MV-4-11 (cell line): ENCODE results near the gene KRCC1.
"Not testable (repeated sequence)": the region's sequence is repeated elsewhere in the genome, so short reads cannot be mapped to it uniquely, and the experiment has no call there.

Source experiments
- DNase-seq: peaks from one replicate; lab custom pipeline; 2025; lab: John Stamatoyannopoulos, UW

The KRCC1 gene

DNA sequence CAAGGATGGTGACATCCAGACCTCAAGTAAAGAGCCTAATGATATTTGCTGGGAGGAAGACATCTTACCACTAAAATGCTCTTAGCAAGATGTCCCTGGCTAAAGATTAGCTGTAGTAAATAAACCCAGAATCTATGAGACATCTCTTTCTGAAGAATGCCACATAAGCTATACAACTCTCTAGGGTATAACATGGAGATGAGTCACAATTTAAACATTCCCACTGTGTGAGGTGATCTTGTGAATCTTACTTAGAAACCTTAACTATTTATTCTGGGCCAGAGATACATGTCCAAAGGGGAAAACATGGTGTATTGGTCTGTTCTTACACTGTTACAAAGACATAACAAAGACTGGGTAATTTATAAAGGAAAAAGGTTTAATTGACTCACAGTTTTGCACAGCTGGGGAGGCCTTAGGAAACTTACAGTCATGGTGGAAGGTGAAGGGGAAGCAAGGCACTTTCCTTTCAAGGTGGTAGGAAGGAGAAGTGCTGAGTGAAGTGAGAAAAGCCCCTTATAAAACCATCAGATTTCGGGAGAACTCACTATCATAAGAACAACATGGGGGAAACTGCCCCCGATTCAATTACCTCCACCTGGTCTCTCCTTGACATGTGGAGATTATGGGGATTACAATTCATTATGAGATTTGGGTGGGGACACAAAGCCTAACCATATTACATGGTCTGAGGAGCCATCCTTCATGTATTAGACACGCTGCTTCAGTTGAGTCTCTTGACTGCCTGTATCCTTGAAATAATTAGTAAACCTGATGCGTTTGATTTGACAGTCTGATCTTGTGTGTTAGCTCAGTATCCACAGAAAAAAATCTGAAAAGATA lies 17.1 kb downstream of the KRCC1 start:
- no peak for DNase-seq

DNA sequence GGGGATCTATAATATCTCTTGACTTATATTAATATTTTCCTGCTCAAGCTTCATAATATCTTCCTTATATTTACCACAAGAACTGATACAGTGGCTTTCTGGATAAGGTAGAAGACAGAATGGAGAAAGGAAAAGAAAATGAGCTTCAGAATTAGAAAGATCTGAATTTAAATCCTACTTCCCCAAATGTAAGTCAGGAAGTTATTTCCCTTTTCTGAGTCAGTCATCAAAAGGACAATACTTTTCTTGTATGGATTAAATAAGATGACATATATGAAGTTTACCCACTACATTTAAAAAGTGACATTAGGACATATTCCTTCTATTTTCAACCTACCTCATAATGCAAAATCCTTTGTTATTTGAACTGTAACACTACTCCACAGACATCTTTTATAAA lies 19.0 kb downstream of the KRCC1 start:
- peak; percentile 66 for DNase-seq

DNA sequence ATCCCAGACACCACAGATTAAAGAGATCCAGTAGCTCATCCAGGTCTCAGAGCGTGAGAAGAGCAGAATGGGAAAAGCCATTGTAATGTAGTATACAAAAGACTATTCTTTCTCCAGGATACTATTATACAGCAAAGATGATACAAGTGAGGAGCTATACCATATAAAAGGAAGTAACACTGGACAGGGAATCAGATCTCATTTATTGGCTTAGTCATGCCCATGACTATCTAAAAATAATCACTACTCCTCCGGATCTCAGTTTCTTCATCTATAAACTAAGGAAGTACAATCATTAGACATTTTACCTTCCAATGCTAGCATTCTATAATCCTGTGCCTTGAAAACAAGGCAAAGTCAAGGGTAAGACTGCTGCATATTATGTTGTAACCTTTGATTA lies 19.4 kb downstream of the KRCC1 start:
- no peak for DNase-seq

DNA sequence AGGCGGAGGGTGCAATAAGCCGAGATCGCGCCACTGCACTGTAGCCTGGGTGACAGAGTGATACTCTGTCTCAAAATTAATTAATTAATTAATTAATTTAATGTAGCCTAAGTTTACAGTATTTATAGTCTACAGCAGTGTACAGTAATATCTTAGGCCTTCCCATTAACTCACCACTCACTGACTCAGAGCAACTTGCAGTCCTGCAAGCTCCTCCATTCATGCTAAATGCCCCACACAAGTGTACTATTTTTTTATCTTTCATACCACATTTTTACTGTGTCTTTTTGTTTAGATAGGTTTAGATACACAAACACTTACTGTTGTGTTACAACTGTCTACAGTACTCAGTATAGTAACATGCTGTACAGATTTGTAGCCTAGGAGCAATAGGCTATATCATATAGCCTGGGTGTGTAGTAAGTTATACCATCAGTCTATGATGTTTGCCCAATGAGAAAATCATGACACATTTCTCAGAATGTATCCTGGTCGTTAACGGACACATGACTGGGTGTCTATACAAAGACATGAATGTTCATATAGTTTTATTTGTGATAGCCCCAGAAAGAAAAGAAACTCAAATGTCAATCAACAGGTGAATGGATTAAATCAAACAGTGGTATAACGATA lies 23.4 kb downstream of the KRCC1 start:
- DNase-seq = no peak

DNA sequence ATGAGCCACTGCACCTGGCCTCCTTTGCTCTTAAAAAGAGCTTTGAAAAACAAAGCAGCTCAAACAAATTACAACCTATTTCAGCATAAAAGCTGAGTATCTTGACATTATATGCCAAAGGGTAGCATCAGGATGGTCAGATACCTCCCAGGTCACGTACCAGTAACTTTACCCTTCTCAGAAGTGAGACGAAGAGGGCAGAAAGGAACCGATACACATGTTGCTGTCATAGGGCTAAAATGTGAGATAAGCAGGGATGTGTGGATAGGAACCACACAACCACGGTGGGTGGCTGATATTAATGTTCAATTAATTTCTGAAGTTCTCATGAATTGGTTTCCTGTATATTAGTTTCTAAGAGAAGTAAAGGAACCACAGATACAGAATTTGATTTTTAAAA lies 26.7 kb downstream of the KRCC1 start:
- no peak for DNase-seq

DNA sequence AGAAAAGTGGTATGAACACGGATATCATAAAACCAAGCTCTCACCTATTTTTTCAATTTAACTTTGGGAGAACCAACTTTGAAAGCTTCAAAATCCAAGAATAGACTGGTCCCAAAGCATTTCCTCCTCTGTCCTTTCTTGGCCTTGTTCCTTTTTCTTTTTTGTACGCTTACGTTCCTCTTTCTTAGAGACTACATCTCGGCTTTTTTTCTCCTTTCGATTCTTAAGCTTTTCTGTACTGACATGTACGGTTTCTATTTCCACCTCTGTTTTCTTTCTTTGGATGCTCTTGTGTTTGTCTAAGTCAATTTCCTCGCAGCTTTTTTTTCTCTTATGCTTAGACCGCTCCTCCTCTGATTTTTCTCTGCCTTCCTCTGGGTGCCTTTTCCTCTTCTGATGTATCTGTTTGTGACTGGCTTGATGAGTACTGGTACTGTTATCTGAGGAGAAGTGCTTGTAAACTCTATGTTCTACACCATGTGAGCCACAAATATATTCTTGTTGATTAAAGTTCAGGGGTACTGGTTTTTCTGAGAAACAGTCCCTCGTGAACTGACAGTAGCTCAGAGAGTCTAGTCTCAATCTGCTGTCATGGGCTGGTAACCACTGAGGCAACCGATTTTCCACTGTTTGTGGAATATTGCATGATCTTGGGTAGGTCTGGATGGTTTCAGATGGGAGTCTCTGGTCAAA lies 27.7 kb downstream of the KRCC1 start:
- peak; percentile 64 for DNase-seq

DNA sequence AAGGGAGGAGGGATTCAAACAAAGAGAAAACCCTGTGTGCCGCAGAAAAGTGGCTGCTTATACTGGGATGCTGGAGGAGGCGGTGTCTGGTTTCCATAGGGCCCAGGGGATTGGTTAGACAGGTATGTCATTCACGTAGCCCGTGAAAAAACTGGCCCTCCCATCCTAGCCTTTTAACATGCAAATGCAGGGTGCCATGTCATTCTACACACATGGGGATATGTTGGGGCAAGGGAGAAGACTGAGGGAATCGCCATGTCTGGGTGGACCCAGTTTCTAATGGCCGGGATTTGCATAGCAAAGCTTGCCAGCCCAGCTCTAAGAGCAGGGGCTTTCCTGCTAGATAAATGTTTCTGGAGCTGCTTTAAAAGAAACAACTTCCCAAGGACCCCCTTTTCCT lies 31.1 kb downstream of the KRCC1 start:
- DNase-seq = no peak

DNA sequence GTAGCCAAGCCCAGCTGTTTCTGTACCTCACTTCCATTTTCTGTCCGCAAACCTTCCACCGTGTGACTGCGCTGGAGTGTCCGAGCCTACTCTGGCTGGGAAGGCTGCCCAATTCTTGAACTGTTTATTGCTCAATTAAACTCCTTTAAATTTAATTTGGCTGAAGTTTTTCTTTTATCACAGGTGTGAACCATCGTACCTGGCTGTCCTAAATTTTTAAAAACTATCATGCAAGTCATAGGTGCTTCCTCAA lies 33.0 kb downstream of the KRCC1 start:
- no peak for DNase-seq

DNA sequence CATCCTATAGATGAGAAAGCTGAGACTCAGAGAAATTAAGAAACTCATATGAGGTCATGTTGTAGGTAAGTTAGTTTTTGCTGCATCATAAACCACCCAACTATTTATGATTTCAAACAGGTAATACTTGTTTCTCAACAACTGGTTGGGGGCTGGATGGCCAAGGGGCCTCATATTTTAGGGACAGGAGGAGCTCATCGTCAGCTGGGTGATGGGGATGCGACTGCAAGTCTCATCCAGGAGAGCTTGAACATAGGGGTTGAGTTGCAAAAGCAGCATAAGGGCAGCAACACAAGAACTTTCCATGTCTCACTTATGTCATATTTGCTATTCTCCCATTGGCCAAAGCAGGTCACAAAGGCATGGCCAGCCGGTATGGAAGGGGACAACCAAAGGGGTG lies 35.6 kb downstream of the KRCC1 start:
- DNase-seq = no peak

DNA sequence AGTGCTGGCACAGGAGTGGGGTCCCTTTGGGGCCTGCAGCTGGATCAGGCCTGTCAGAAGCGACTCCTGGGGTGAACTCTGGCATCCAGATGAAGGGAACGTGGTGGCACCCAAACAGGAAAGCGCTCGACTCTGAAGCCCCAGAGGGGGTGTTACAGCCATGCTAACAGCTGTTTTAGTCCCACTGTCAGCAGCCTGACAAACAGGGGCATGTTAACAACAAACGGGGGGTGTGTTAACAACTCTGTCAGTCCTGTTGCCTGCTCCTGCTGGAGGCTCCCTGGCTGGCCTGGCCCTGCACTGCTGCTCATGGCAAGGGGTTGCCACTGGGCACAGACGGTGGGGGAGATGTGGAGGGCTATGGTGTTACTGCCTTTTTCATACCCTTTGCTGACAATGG lies 36.7 kb downstream of the KRCC1 start:
- no peak for DNase-seq

DNA sequence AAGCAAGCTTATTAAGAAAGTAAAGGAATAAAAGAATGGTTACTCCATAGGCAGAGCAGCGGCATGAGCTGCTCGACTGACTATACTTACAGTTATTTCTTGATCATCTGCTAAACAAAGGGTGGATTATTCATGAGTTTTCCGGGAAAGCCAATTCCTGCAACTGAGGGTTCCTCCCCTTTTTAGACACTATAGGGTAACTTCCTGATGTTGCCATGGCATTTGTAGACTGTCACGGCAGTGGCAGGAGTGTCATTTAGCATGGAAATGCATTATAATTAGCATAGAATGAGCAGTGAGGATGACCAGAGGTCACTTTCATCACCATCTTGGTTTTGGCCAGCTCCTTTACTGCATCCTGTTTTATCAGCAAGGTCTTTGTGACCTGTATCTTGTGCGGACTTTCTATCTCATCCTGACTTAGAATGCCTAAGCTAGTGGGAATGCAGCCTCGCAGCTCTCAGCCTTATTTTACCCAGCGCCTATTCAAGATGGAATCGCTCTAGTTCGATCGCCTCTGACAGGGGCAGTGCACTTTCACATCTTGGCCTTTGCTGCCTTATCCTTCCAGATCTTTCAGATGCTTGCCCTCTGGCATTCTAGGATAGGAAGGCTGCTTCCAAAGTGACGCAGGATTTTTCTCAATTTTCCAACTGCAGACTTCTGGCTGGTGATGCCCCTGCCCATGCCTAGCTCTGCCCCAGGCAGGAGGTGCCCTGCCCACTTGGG lies 37.3 kb downstream of the KRCC1 start:
- not testable (repeated sequence) for DNase-seq

DNA sequence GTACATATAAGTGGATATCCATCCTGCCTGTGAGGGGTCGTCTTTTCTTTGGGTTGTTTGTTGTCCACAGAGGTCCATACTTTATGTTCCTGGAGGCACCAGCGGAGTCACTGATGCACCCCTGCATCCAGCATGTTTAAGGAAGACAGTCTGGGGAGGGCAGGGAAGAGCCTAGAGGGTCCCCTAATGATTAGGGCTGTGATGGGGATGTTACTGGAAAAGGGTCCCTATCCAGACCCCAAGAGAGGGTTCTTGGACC lies 37.9 kb downstream of the KRCC1 start:
- not testable (repeated sequence) for DNase-seq

DNA sequence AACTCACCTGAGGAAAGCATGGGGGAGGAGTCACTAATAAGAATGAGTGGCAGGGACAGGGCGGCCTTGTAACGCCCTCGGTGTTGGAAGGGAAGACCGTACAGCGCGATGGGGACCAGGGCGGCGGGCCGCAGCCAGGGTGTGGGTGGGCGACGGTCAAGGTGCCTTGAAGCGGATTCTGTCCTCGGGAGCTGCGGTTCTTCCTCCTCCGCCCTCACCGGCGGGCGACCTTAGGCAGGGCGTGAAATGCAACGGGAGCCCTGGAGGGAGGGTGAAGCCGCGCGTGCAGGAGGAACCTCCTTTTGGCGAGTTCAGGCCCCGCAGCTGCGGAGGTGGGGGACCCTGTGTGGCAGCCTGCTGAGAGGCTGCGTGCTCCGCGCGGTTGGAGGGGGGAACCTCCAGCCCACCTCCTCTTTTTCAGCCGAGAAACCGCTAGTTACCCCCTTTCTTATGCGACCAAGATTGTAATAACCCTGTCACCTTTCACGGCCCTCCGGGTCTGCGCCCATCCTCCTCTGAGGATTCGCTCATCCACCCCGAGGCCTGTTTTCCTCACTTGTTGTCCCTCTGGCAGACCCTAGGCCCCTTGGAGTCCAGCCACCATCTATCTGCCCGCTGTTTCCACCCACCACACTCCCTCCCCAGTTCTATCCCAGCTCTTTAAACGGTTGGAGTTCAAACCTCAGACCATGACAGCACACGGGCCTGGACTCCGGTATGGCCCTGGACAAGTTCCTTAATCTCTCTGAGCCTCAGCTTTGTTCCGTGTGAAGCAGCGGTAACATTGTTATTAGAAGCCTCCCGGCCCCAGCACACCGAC lies 38.4 kb downstream of the KRCC1 start:
- peak; percentile 64 for DNase-seq

DNA sequence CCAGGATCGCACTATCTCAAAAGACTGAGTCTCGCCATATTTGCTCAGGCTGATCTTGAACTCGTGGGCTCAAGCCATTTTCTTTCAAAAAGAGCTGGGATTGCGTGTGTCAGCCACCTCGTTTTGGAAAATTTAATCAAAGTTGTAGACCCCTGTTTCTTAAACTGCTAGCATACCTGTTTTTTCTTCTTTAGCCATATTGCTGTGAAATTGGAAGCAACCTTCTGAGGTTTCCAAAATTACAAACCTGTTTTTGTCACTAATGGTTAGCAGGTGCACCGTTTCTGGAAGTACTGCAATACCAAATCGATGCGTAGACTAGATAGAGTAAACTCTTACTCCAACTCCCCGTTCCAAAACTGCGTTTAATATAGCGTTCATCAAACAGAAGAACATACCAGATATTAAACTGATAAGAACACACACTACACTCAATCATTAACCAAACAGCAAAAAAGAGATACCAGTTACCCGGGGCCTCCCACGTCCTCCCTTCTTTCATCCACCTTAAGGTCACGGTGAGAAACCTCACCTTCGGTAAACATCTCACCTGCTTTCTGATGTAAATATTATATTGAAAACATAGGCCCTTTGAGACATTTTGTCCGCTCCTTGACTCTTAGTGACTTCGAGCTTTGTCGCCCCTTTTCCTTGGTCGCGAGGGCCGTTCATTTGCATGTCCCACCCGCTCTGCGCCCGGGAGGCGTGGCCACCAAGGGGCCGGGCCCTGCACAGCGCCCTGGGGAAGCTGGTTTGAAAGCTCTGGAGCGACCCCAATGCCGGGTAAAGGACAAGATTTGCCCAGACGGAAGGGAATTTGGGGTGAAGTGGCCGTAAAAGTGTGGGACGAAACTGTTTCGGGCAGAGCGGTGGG lies 39.3 kb downstream of the KRCC1 start, which contains the start of gene RNU2-63P:
TSS of gene RNU2-63P (minus strand) at position 462 of the 874 bp plus-strand sequence.
- DNase-seq = peak; percentile 95

DNA sequence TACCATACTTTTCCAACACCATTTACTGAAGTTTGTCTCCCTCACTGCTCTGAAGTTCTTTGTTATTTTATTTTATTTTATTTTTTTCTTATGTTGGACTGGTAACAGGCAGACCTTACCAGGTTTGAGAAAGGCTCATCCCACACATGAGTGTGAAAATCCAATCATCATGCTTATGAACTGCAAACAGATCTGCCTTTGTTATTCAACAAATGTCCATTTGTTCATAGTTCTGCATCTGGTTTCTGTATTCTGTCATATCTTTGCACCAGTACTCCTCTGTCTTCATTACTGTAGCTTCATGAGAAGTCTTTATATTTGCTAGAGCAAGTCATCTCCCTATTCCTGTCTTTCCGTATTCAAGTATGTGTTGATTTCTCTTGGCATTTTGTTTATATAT lies 44.6 kb downstream of the KRCC1 start:
- no peak for DNase-seq

DNA sequence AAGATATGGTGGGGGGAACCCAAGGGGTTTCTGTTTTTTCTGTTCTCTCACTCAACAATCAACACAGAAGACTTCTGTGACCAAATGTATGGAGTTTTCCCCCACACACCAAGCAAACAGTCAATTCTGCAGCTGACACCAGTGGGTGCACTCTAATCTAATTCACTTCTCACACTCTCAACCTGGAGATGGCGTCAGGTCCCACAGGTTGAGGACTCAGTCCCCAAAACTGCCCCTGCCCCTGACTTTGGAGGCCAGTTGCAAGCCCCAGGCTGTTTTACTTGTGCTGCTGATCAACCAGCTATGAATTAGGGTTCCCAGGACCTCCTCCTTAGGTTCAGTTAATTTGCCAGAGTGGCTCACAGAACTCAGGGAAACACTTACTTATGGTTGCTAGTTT lies 45.4 kb downstream of the KRCC1 start:
- DNase-seq = no peak

DNA sequence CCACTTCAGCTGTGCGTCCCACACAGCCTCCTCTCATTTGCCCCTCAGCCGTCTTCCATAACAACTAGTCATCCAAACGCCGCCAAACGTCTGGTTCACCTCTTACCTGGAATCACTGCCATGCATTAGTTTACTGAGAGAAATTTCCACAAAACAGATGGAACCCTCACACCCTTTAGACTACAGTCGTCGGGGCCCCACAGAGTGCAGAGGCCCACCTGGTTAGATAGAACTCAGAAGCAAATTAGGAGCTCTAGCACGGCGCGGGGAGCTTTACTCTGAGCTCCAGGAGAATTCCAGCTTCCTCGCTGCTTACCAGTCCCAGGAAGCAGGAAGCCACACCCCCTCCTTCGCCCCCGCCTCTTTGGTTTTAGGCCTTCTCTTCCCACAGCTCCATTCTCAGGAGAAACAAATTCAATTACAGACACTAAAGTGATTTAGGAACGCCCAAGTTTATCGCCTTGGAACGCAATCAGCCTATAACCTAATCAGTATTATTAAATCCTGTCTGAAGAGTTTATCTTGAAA lies 48.6 kb downstream of the KRCC1 start:
- DNase-seq = no peak

DNA sequence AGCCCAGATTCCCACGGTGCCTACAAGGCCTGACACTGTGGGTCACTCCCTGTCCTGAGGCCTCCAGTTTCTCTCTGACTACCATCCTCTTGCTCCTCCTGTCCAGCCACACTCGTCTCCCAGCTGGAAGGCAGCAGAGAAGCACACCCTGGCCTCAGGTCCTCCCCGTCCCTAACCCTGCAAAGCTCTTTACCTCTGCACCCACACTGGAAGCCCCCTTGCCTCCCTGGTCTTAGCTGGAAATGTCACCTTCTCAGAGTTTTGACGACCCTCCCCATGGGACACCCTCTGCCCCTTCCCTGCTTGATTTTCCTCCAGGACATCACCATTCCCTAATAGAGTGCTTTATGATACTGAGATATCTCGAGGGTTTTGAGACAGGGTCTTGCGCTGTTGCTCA lies 49.8 kb downstream of the KRCC1 start:
- no peak for DNase-seq

DNA sequence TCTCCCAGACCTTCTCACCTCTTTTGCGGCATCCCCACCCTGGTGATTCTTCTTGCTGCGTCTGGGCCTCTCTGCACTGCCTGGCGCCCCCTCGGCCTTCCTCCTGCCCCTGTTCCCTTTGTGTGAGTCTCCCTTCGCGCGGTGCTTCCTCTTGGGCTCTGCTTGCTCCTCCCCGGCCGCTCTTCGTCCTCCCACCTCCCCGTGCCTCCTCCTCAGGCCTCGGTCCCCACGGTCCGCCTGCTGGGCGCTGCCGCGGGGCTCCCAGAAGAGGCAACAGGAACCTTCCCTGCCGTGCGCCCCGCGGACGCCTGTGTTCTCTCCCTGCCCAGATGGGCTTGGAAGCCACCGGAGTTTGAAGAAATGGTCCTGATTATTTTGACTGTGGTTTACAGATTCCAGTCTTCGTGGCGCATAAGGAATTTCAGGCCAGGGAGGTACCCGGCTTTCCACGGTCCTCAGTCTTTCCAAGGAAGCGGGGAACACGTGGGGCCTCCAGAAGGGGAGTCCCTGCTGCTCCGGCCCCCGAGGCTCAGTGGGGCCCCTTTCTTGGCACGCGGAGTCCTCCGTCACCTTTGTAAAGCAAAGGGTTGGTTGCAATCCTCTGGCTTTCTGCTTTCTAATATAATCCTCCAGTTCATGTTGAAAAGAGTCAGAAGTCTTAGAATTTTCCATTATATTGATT lies 52.4 kb downstream of the KRCC1 start:
- DNase-seq = no peak

DNA sequence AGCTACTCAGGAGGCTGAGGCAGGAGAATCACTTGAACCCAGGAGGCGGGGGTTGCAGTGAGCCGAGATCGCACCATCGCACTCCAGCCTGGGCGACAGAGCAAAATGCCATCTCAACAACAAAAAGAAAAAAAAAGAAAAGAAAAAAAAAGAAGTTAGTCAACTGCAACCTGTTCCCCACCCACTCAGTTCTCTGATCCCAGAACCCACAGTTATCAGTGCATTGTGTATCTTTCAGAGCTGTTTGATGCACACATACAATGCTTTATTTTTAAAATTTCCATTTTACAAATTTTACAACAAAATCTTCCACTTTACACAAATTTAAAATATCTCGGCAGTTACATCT lies 53.2 kb downstream of the KRCC1 start:
- no peak for DNase-seq
